ENCODE results near the gene RNASEL.

The RNASEL gene

DNA sequence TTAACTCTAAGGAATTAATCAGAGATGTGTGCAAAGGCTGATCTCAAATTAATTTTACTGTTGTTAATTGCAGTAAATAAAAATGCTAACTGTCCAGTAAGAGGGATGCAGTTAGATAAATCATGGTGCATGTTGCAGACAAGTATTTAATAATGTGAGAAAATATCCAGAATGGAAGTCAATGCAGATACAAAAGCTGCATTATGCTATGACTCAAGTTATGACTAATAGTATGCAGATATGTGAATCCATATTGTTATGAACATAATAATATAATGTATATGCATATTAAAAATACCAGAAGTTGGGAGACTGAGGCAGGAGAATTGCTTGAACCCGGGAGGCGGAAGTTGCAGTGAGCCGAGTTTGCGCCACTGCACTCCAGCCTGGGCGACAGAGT, 21.4 kb downstream of the RNASEL start:
- no peak for TF ChIP-seq CTCF (IDR thresholded peaks at IDR 0.05; ENCODE audit: borderline replicate concordance, control extremely low read depth, extremely low read depth, insufficient read depth, missing control alignments)
- in situ Hi-C loops (cut with MboI; ENCODE audit: low sequenced_read_pairs, unreplicated experiment): no loop called here
- no peak for DNase-seq (ENCODE audit: low spot score)

DNA sequence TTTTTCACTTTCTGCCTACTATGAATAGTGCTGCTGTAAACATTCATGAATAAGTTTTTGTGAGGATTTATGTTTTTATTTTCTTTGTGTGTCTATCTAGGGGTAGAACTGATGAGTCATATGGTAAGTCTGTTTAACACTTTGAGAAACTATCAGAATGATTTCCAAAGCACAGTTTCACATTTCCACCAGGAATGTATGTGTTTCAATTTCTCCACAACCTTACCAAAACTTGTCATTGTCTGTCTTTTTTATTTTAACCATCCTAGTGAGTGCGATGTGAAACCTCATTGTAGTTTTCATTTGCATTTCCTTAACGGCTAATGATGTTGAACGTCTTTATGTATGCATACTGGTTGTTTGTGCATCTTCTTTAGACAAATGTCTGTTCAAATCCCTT, 23.5 kb downstream of the RNASEL start:
- DNase-seq (ENCODE audit: low spot score): no peak
- in situ Hi-C loops (cut with MboI; ENCODE audit: low sequenced_read_pairs, unreplicated experiment): no loop called here

DNA sequence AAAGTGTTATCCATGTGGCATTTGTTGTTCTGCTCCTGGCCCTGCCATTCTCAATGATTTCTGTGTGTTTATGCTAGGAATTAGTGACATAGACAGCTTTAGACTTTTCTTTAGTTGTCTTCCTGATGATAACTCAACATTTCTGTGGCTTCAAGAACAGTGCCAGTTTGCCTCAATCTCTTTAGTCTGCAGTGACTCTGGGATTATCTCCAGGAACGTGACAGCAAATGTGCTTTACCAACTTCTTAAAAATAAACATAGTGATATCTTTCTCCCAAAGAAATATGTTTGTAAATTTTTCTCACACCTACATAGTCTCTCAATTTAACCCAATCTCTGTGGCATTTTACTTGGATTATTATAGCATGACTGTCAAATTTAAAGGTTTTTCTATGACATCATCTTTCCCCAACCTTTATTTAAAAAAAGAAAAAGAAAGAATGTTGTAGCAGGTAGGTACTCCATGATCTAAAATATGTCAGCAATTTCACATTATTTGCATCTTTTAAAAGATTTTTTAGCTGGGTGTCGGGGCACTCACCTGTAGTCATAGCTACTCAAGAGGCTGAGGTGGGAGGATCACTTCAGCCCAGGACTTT, 24.6 kb downstream of the RNASEL start:
- TF ChIP-seq CTCF (IDR thresholded peaks at IDR 0.05; ENCODE audit: borderline replicate concordance, control extremely low read depth, extremely low read depth, insufficient read depth, missing control alignments): no peak
- in situ Hi-C loops (cut with MboI; ENCODE audit: low sequenced_read_pairs, unreplicated experiment): no loop called here

More for the DNA sequence above, 23.5 kb downstream of the RNASEL start:
- no peak for TF ChIP-seq CTCF (IDR thresholded peaks at IDR 0.05; ENCODE audit: borderline replicate concordance, control extremely low read depth, extremely low read depth, insufficient read depth, missing control alignments)

DNA sequence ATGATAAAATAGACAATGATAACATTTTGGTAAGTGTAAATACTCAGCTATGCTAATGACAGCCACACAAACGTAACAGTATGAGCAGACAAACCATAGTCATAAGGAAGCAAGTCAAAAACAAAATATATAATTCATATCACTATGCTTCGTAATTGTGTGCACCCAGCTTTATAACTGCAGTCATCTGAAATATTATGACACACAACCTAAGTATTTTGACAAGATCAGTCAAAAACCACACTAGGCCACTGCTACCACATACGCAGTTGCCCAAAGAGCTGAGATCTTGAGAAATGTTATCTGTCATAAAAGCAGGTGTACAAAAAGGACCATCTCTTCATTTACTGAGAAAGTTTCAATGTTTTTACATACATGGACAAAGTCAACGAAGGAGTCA, 26.0 kb downstream of the RNASEL start:
- in situ Hi-C loops (cut with MboI; ENCODE audit: low sequenced_read_pairs, unreplicated experiment): no loop called here
- no peak for TF ChIP-seq CTCF (IDR thresholded peaks at IDR 0.05; ENCODE audit: borderline replicate concordance, control extremely low read depth, extremely low read depth, insufficient read depth, missing control alignments)
- no peak for DNase-seq (ENCODE audit: low spot score)

More for the DNA sequence above, 24.6 kb downstream of the RNASEL start:
- DNase-seq (ENCODE audit: low spot score): no peak

DNA sequence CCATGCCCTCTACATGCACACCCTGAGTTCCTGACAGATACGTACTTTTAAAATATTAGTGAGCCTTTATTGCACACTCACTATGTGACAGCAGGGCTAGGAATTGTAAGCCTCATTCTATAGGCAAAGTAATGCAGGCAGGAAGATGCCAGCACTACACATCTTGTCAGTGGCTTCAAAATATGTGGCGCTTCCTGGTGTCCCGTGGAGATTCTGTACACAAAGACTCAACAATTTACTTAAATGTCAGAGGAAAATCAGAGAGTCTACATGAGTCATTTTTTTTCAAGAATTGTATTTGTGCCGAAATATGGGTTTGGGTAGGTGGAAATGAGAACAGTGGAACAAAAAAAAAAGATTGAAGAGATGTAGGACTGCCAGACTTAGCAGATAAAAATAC, 27.6 kb downstream of the RNASEL start:
- DNase-seq (ENCODE audit: low spot score): no peak
- in situ Hi-C loops (cut with MboI; ENCODE audit: low sequenced_read_pairs, unreplicated experiment): no loop called here
- TF ChIP-seq CTCF (IDR thresholded peaks at IDR 0.05; ENCODE audit: borderline replicate concordance, control extremely low read depth, extremely low read depth, insufficient read depth, missing control alignments): no peak

GRCh38 chr1:182560392-182560984, 28.6 kb downstream of the RNASEL start:
- in situ Hi-C loops (cut with MboI; ENCODE audit: low sequenced_read_pairs, unreplicated experiment): no loop called here
- DNase-seq (ENCODE audit: low spot score): no peak
- no peak for TF ChIP-seq CTCF (IDR thresholded peaks at IDR 0.05; ENCODE audit: borderline replicate concordance, control extremely low read depth, extremely low read depth, insufficient read depth, missing control alignments)

Measured in GM13976 (cell line).